ENCODE measurements around the gene CARD14.

CARD14 gene

GRCh38 chr17:80233202-80233601, 63.4 kb downstream of the CARD14 start:
- Histone ChIP-seq H3K27ac (ENCODE audit: low read length) (no peak overlapping the region), H3K4me1 (ENCODE audit: low read length) (no peaks in the 10 kb centered on the region), H3K9me3 (replicated peaks; ENCODE audit: insufficient read depth, low read length) (no peaks in the 10 kb centered on the region), H3K9ac (ENCODE audit: low read length) (no peak overlapping the region), H3K4me3 (ENCODE audit: low read length) (no peak overlapping the region), H3K79me2 (ENCODE audit: low read length) (no peaks in the 10 kb centered on the region), H3F3A (ENCODE audit: insufficient read depth, low read length) (no peaks in the 10 kb centered on the region), H3K36me3 (replicated peaks; ENCODE audit: insufficient read depth, low read length) (no peaks in the 10 kb centered on the region), H3K4me2 (ENCODE audit: low read depth, low read length) (no peak overlapping the region), H3K9me2 (replicated peaks; ENCODE audit: insufficient read depth, low read length) (no peaks in the 10 kb centered on the region), H2AFZ (ENCODE audit: low read length) (no peak overlapping the region), H4K20me1 (ENCODE audit: insufficient read depth, low read length) (no peaks in the 10 kb centered on the region), H3K27me3 (replicated peaks; ENCODE audit: insufficient read depth, low read length) (no peaks in the 10 kb centered on the region)
- TF ChIP-seq EZH2 (optimal IDR thresholded peaks at IDR 0.05; ENCODE audit: low read depth, low read length) (no peak), CTCF (IDR thresholded peaks at IDR 0.05; ENCODE audit: low read length) (no peak), EZH2phosphoT487 (IDR thresholded peaks at IDR 0.05; ENCODE audit: low read length) (no peak)
- no peak for DNase-seq

- DNase-seq = no peak
- no peaks in the 10 kb centered on the region for H3F3A ChIP-seq (ENCODE audit: insufficient read depth, low read length)
- H3K4me3 ChIP-seq (ENCODE audit: low read length) = no peak overlapping the region
- no peaks in the 10 kb centered on the region for H3K9me2 ChIP-seq (replicated peaks; ENCODE audit: insufficient read depth, low read length)
- H3K9ac ChIP-seq (ENCODE audit: low read length) = no peak overlapping the region
- no peaks in the 10 kb centered on the region for H3K27me3 ChIP-seq (replicated peaks; ENCODE audit: insufficient read depth, low read length)
- H3K27ac ChIP-seq (ENCODE audit: low read length) = no peak overlapping the region
- no peaks in the 10 kb centered on the region for H3K79me2 ChIP-seq (ENCODE audit: low read length)
- H4K20me1 ChIP-seq (ENCODE audit: insufficient read depth, low read length) = no peaks in the 10 kb centered on the region
- H2AFZ ChIP-seq (ENCODE audit: low read length) = no peak overlapping the region
- H3K36me3 ChIP-seq (replicated peaks; ENCODE audit: insufficient read depth, low read length) = no peaks in the 10 kb centered on the region
- no peaks in the 10 kb centered on the region for H3K4me1 ChIP-seq (ENCODE audit: low read length)
- H3K9me3 ChIP-seq (replicated peaks; ENCODE audit: insufficient read depth, low read length) = no peaks in the 10 kb centered on the region
- TF ChIP-seq CTCF (IDR thresholded peaks at IDR 0.05; ENCODE audit: low read length) = no peak
- no peak for TF ChIP-seq EZH2 (optimal IDR thresholded peaks at IDR 0.05; ENCODE audit: low read depth, low read length)
- no peak for TF ChIP-seq EZH2phosphoT487 (IDR thresholded peaks at IDR 0.05; ENCODE audit: low read length)
- no peak overlapping the region for H3K4me2 ChIP-seq (ENCODE audit: low read depth, low read length)
Observed at GRCh38 chr17:80236911-80237310, 67.1 kb downstream of the CARD14 start.

- Histone ChIP-seq H3K27me3 (replicated peaks; ENCODE audit: insufficient read depth, low read length) (no peaks in the 10 kb centered on the region), H3K4me3 (ENCODE audit: low read length) (no peak overlapping the region), H3K4me1 (ENCODE audit: low read length) (no peaks in the 10 kb centered on the region), H3K27ac (ENCODE audit: low read length) (no peak overlapping the region), H4K20me1 (ENCODE audit: insufficient read depth, low read length) (no peaks in the 10 kb centered on the region), H3K79me2 (ENCODE audit: low read length) (no peaks in the 10 kb centered on the region), H3K9me3 (replicated peaks; ENCODE audit: insufficient read depth, low read length) (no peaks in the 10 kb centered on the region), H3K9me2 (replicated peaks; ENCODE audit: insufficient read depth, low read length) (no peaks in the 10 kb centered on the region), H3K36me3 (replicated peaks; ENCODE audit: insufficient read depth, low read length) (no peaks in the 10 kb centered on the region), H2AFZ (ENCODE audit: low read length) (no peak overlapping the region), H3K4me2 (ENCODE audit: low read depth, low read length) (no peak overlapping the region), H3F3A (ENCODE audit: insufficient read depth, low read length) (no peaks in the 10 kb centered on the region), H3K9ac (ENCODE audit: low read length) (no peak overlapping the region)
- TF ChIP-seq EZH2 (optimal IDR thresholded peaks at IDR 0.05; ENCODE audit: low read depth, low read length) = no peak
- TF ChIP-seq CTCF (IDR thresholded peaks at IDR 0.05; ENCODE audit: low read length) = no peak
- TF ChIP-seq EZH2phosphoT487 (IDR thresholded peaks at IDR 0.05; ENCODE audit: low read length) = no peak
- no peak for DNase-seq
Observed at GRCh38 chr17:80237386-80237785, 67.6 kb downstream of the CARD14 start.

Measured in MM.1S (cell line).